H1 (cell line): Measurements from ENCODE around the gene SLC12A6. TPM values are rescaled to one million over a fixed set of nuclear protein-coding genes. Genes with fewer than 3 reads are reported as not detected.

Experiments used
- CTCF ChIA-PET: fragments of 300-600 bp; sonication (Branson Sonifier 250); formaldehyde crosslinking; loops from one replicate; lab custom pipeline; 2021; ENCODE audit not compliant: partially characterized antibody; lab: Charles Lee
- POLR2A ChIA-PET: fragments of 300-600 bp; sonication (Branson Sonifier 250); formaldehyde crosslinking; loops from one replicate; lab custom pipeline; 2021; ENCODE audit warnings: inconsistent platforms; ENCODE audit not compliant: partially characterized antibody; lab: Charles Lee
- DNase-seq, 2 experiments: peaks; one replicate each; pipeline versions ENCODE4 v3.0.0 to v3.0.0-alpha.2; 2010 to 2022; ENCODE audit warnings: low spot score in 2 of 2, low read depth in 1 of 2, mixed read lengths in 1 of 2
- FAIRE-seq: peaks from 2 replicates; lab custom pipeline; 2011; peaks lifted over from hg19 to GRCh38; lab: Jason Lieb, UNC
- H2AFZ ChIP-seq: 2 replicates; pipeline ENCODE4 v1.8.1; 2012; ENCODE audit warnings: low read length, inconsistent platforms
- H2AK5ac ChIP-seq: 2 replicates; pipeline ENCODE4 v1.6.1; 2013; ENCODE audit warnings: low read depth, low read length
- H2BK120ac ChIP-seq: replicated peaks from 2 replicates; pipeline ENCODE3; 2013; ENCODE audit warnings: low read depth, low read length, inconsistent platforms
- H2BK12ac ChIP-seq: 2 replicates; pipeline ENCODE4 v1.6.1; 2013; ENCODE audit warnings: low read depth, low read length
- H2BK15ac ChIP-seq: 2 replicates; pipeline ENCODE4 v1.6.1; 2013; ENCODE audit warnings: low read length
- H2BK20ac ChIP-seq: 2 replicates; pipeline ENCODE4 v1.6.1; 2013; ENCODE audit warnings: low read length
- H2BK5ac ChIP-seq: 2 replicates; pipeline ENCODE4 v1.6.1; 2013; ENCODE audit warnings: low read depth, low read length
- H3K14ac ChIP-seq: 2 replicates; pipeline ENCODE4 v1.6.1; 2013; ENCODE audit warnings: inconsistent platforms; ENCODE audit not compliant: insufficient read length
- H3K18ac ChIP-seq: 2 replicates; pipeline ENCODE4 v1.6.1; 2013; ENCODE audit warnings: low read length; ENCODE audit errors: extremely low read depth
- H3K23ac ChIP-seq: 2 replicates; pipeline ENCODE4 v1.6.1; 2013; ENCODE audit warnings: inconsistent platforms; ENCODE audit not compliant: insufficient read length
- H3K23me2 ChIP-seq: 2 replicates; pipeline ENCODE4 v1.6.1; 2013; ENCODE audit warnings: low read depth, low read length
- H3K27ac ChIP-seq: 2 replicates; pipeline ENCODE4 v1.6.1; 2011; ENCODE audit warnings: low read depth, low read length, inconsistent platforms
- H3K27me3 ChIP-seq, 4 experiments: replicated peaks in 1 of 4; 1 replicate in 1 of 4; 2 replicates in 3 of 4; pipeline versions ENCODE4 v1.6.1 to v1.8.1; 2011 to 2013; ENCODE audit warnings: low read length in 3 of 4, mild to moderate bottlenecking in 3 of 4, inconsistent platforms in 2 of 4, mixed read lengths in 2 of 4, moderate library complexity in 1 of 4; ENCODE audit not compliant: control insufficient read depth in 3 of 4, insufficient read depth in 3 of 4; ENCODE audit errors: extremely low read depth in 1 of 4
- H3K36me3 ChIP-seq, 4 experiments: 2 replicates each; pipeline versions ENCODE4 v1.6.1 to v1.8.1; 2011 to 2013; ENCODE audit warnings: mild to moderate bottlenecking in 4 of 4, low read length in 3 of 4, moderate library complexity in 2 of 4, control low read depth in 1 of 4, inconsistent platforms in 1 of 4; ENCODE audit not compliant: insufficient read depth in 4 of 4, control insufficient read depth in 2 of 4
- H3K4ac ChIP-seq: replicated peaks from 2 replicates; pipeline ENCODE3; 2013; ENCODE audit warnings: low read length, low read depth, mixed read lengths, inconsistent platforms; ENCODE audit not compliant: insufficient read length
- H3K4me1 ChIP-seq, 4 experiments: replicated peaks in 1 of 4; 1 replicate in 1 of 4; 2 replicates in 3 of 4; pipeline versions ENCODE4 v1.6.1 to v1.8.1; 2011 to 2013; ENCODE audit warnings: low read length in 3 of 4, inconsistent platforms in 2 of 4, mixed read lengths in 1 of 4; ENCODE audit not compliant: insufficient read depth in 4 of 4, control insufficient read depth in 3 of 4
- H3K4me2 ChIP-seq, 2 experiments: 2 replicates each; pipeline versions ENCODE4 v1.6.1 to v1.8.1; 2011 to 2013; ENCODE audit warnings: low read depth in 2 of 2, low read length in 2 of 2, control low read depth in 1 of 2, inconsistent platforms in 1 of 2, mild to moderate bottlenecking in 1 of 2; ENCODE audit not compliant: insufficient read depth in 1 of 2
- H3K4me3 ChIP-seq, 4 experiments: fragments of 200-600, 300-600 bp in 1 of 4; sonication (generic), shearing (Covaris generic), sonication (Bioruptor Twin) in 1 of 4; 2 replicates each; pipeline versions ENCODE4 v1.5.1 to v1.8.1; 2011 to 2016; ENCODE audit warnings: low read length in 4 of 4, low read depth in 3 of 4, control low read depth in 2 of 4, inconsistent platforms in 2 of 4, mild to moderate bottlenecking in 2 of 4, mixed read lengths in 1 of 4, moderate library complexity in 1 of 4; ENCODE audit not compliant: insufficient read depth in 2 of 4; ENCODE audit errors: extremely low read depth in 1 of 4
- H3K56ac ChIP-seq: replicated peaks from 2 replicates; pipeline ENCODE3; 2013; ENCODE audit warnings: low read depth, mild to moderate bottlenecking, mixed read lengths, low read length, inconsistent platforms; ENCODE audit not compliant: insufficient read length
- H3K79me1 ChIP-seq: 2 replicates; pipeline ENCODE4 v1.6.1; 2013; ENCODE audit warnings: low read depth, low read length, control low read depth
- H3K79me2 ChIP-seq, 2 experiments: 2 replicates each; pipeline versions ENCODE4 v1.6.1 to v1.8.1; 2012 to 2013; ENCODE audit warnings: low read length in 2 of 2, mild to moderate bottlenecking in 2 of 2, inconsistent platforms in 1 of 2; ENCODE audit not compliant: insufficient read depth in 2 of 2, control insufficient read depth in 1 of 2
- H3K9ac ChIP-seq, 4 experiments: replicated peaks in 1 of 4; 1 replicate in 1 of 4; 2 replicates in 3 of 4; pipeline versions ENCODE4 v1.6.1 to v1.8.1; 2011 to 2013; ENCODE audit warnings: low read depth in 3 of 4, low read length in 3 of 4, control low read depth in 2 of 4, mild to moderate bottlenecking in 2 of 4, moderate library complexity in 2 of 4, inconsistent platforms in 1 of 4; ENCODE audit errors: extremely low read depth in 1 of 4
- H3K9me3 ChIP-seq, 2 experiments: 2 replicates each; pipeline versions ENCODE4 v1.6.1 to v1.8.1; 2012 to 2013; ENCODE audit warnings: mild to moderate bottlenecking in 2 of 2, moderate library complexity in 2 of 2, control low read depth in 1 of 2, inconsistent platforms in 1 of 2, low read depth in 1 of 2, low read length in 1 of 2, mixed read lengths in 1 of 2; ENCODE audit not compliant: insufficient read depth in 2 of 2
- H4K20me1 ChIP-seq, 2 experiments: replicated peaks in 1 of 2; 2 replicates each; pipeline versions ENCODE3 to v1.8.1; 2011 to 2013; ENCODE audit warnings: inconsistent platforms in 2 of 2, low read length in 2 of 2, mild to moderate bottlenecking in 1 of 2; ENCODE audit not compliant: insufficient read depth in 2 of 2, control insufficient read depth in 1 of 2
- H4K5ac ChIP-seq: 2 replicates; pipeline ENCODE4 v1.6.1; 2013; ENCODE audit warnings: low read length, low read depth, mixed read lengths, inconsistent platforms; ENCODE audit not compliant: insufficient read length
- H4K8ac ChIP-seq: 2 replicates; pipeline ENCODE4 v1.8.0; 2013; ENCODE audit warnings: mild to moderate bottlenecking, moderate library complexity, low read length, inconsistent platforms; ENCODE audit not compliant: insufficient read depth; ENCODE audit errors: extremely low read depth
- H4K91ac ChIP-seq: replicated peaks from 2 replicates; pipeline ENCODE3; 2013; ENCODE audit warnings: low read length, mixed read lengths, inconsistent platforms; ENCODE audit not compliant: insufficient read length
- BACH1 ChIP-seq: IDR thresholded peaks from 2 replicates; pipeline ENCODE4 v1.6.1; 2012; ENCODE audit warnings: low read length, improper control_type of control experiment
- EP300 ChIP-seq, 2 experiments: IDR thresholded peaks; 1 replicate in 1 of 2; 2 replicates in 1 of 2; pipeline ENCODE4 v1.6.1; 2011 to 2012; ENCODE audit warnings: low read depth in 2 of 2, low read length in 2 of 2, mild to moderate bottlenecking in 2 of 2, borderline replicate concordance in 1 of 2, inconsistent platforms in 1 of 2, moderate library complexity in 1 of 2
- JUN ChIP-seq: IDR thresholded peaks from 2 replicates; pipeline ENCODE4 v1.6.1; 2011; ENCODE audit warnings: low read depth, mild to moderate bottlenecking, improper control_type of control experiment, low read length
- RBBP5 ChIP-seq: IDR thresholded peaks from 2 replicates; pipeline ENCODE4 v1.7.1; 2012; ENCODE audit warnings: low read depth, mild to moderate bottlenecking, inconsistent platforms, low read length, moderate library complexity, borderline replicate concordance
- RFX5 ChIP-seq: IDR thresholded peaks from 2 replicates; pipeline ENCODE4 v1.6.1; 2011; ENCODE audit warnings: low read depth, low read length, improper control_type of control experiment, borderline replicate concordance
- TEAD4 ChIP-seq: IDR thresholded peaks from 2 replicates; pipeline ENCODE4 v1.6.1; 2012; ENCODE audit warnings: low read depth, low read length, inconsistent platforms, mixed read lengths
- WGBS, 2 experiments: shearing (Covaris generic) in 1 of 2; methylation state at CpG; one replicate each; pipeline versions ENCODE4 v1.1.6 to v1.1.7; 2013 to 2015; ENCODE audit warnings: low lambda C conversion rate in 2 of 2, mixed read lengths in 2 of 2, inconsistent platforms in 1 of 2, low coverage in 1 of 2, missing lambda C conversion rate in 1 of 2; ENCODE audit not compliant: insufficient replicate concordance in 2 of 2, insufficient coverage in 1 of 2, insufficient read length in 1 of 2; ENCODE audit errors: extremely low coverage in 1 of 2, missing lambda C conversion rate in 1 of 2; 5-methylcytosine and 5-hydroxymethylcytosine counted together
- polyA plus RNA-seq, 7 experiments: library from polyadenylated mRNA; depleted of rRNA in 3 of 7; stranded (reverse) in 5 of 7; unstranded in 2 of 7; fragments of >200 nt in 5 of 7; fragments of 200-250 nt in 2 of 7; gene quantifications; 1 replicate in 5 of 7; 2 replicates in 1 of 7; 4 replicates in 1 of 7; pipeline versions ENCODE4 v1.2.1 to v1.2.3, GENCODE V29; 2011 to 2013; ENCODE audit warnings: missing spikeins in 2 of 7, mixed read lengths in 2 of 7
- total RNA-seq: library from RNA; stranded (reverse); fragmentation: NEBNext Ultra II Directional; extraction: Animal tissue kit (Norgen Biotek cat#: 25700); gene quantifications from 2 replicates; pipeline ENCODE4 v1.2.1, GENCODE V29; 2021

SLC12A6 gene
- total and polyA plus RNA-seq, 2 of the 8 experiments (the other 6 are each of a cell fraction or from before 2014, with no cell fraction given): 9.2 to 11.1 TPM

GRCh38 chr15:34338347-34338746 lies 766 bp upstream of the SLC12A6 start:
- no peak overlapping the region for H2BK15ac ChIP-seq
- H4K8ac ChIP-seq: no peak overlapping the region
- H3K9me3 ChIP-seq: no peaks in the 10 kb centered on the region
- no peak overlapping the region for H2AFZ ChIP-seq
- H3K27ac ChIP-seq: no peak overlapping the region
- H2BK20ac ChIP-seq: no peak overlapping the region
- H3K14ac ChIP-seq: no peak overlapping the region
- H2AK5ac ChIP-seq: no peak overlapping the region
- H3K4me3 ChIP-seq: peak overlapping the region; percentile 65 to 86 (median 74)
- FAIRE-seq (no peak), DNase-seq (no peak)
- H3K23me2 ChIP-seq: peaks cover 8% of the 10 kb centered on the region; the same call in 1 of the 2 replicates
- POLR2A ChIA-PET: interaction anchor here (0.5 to 4.7 kb wide), 8 partner anchors 9 to 229 kb away, joined by 3 to 35 read pairs (median 4); partner anchors contain the start of gene LPCAT4
- no peak overlapping the region for H3K9ac ChIP-seq
- H4K20me1 ChIP-seq: no peaks in the 10 kb centered on the region
- H3K27me3 ChIP-seq: no peaks in the 10 kb centered on the region
- no peak overlapping the region for H2BK12ac ChIP-seq
- WGBS, 2 experiments: 58% methylated on average over 16 of the region's 16 CpGs; no CpG with 5 or more reads in 1 of the 2 experiments
- H3K18ac ChIP-seq: no peak overlapping the region
- H4K91ac ChIP-seq: no peak overlapping the region
- H2BK5ac ChIP-seq: no peak overlapping the region
- no peak overlapping the region for H2BK120ac ChIP-seq
- no peak overlapping the region for H3K23ac ChIP-seq
- H3K56ac ChIP-seq: no peak overlapping the region
- no peak overlapping the region for H4K5ac ChIP-seq
- H3K79me1 ChIP-seq: peaks cover 4% of the 10 kb centered on the region; the same call in 1 of the 2 replicates
- peaks cover 2 to 13% (median 6%) of the 10 kb centered on the region in 4 experiments; a peak in 5 of 8 replicates for H3K36me3 ChIP-seq
- H3K4me2 ChIP-seq: peak overlapping the region; percentile 72 to 98
- H3K4me1 ChIP-seq: peaks cover 0 to 4% (median 2%) of the 10 kb centered on the region in 4 experiments; a peak in 4 of 7 replicates
- CTCF ChIA-PET: interaction anchor here (0.6 to 2.1 kb wide), 6 partner anchors 10 to 85 kb away, joined by 3 to 9 read pairs (median 4); partner anchors contain the start of gene LPCAT4
- no peak overlapping the region for H3K4ac ChIP-seq
- H3K79me2 ChIP-seq: peaks cover 0 to 20% of the 10 kb centered on the region in 2 experiments; a peak in 3 of 4 replicates
- no peak for TF ChIP-seq TEAD4
- TF ChIP-seq RFX5: no peak
- TF ChIP-seq BACH1: no peak
- TF ChIP-seq EP300 (IDR thresholded peaks at IDR 0.05; ENCODE audit: borderline replicate concordance in 1 of 2, low read depth in 2 of 2, low read length in 2 of 2): no peak
- no peak for TF ChIP-seq JUN
- no peak for TF ChIP-seq RBBP5
